SIG-M5 treated with dmso at 0.1 percent for 504 hours (cell line): ENCODE measurements around the gene PCDHGA2.
"Not testable (repeated sequence)": the region's sequence is repeated elsewhere in the genome, so short reads cannot be mapped to it uniquely, and the experiment has no call there.

Source experiments
- DNase-seq: peaks from one replicate; lab custom pipeline; 2025; ENCODE audit not compliant: unreplicated experiment; lab: John Stamatoyannopoulos, UW

Gene PCDHGA2

DNA sequence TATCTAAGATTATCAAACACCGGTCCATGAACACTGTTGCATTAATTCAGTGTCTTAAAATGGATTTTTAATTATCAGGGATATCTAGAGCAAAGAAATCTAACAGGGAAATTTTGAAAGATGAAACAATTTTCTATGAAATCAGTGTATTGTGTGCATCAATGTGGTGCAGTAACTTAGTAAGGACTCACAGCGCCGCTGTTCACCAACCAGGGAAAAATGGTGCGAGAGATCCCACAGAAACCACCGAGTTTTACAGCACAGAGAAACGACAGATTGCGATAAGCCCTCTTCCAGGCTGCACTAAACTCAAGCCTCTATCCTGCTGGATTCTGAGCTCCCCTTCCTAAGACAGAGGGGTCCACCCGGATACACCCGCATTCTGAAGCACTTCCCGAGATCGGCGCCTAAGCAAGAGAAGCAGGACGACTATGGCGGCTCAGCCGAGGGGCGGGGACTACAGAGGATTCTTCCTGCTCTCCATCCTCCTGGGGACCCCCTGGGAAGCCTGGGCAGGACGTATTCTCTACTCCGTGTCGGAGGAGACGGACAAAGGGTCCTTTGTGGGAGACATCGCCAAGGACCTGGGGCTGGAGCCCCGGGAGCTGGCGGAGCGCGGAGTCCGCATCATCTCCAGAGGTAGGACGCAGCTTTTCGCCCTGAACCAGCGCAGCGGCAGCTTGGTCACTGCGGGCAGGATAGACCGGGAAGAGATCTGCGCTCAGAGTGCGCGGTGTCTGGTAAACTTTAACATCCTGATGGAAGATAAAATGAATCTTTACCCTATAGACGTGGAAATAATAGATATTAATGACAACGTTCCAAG lies 44.1 kb downstream of the PCDHGA2 start, which contains the start of gene PCDHGA7:
Gene PCDHGA7, plus strand, starts transcription at position 274 of the 826 bp plus-strand sequence. Its CDS starts 158 bp downstream, at position 432.
- no peak for DNase-seq

DNA sequence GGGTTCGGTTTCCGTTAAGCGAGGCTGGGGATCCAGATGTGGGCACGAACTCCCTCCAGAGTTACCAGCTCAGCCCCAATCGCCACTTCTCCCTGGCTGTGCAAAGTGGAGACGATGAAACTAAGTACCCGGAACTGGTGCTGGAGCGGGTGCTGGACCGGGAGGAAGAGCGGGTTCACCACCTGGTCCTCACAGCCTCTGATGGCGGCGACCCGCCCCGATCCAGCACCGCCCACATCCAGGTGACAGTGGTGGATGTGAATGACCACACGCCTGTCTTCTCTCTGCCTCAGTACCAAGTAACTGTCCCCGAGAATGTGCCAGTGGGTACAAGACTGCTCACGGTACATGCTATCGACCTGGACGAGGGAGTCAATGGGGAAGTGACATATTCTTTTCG lies 44.8 kb downstream of the PCDHGA2 start:
- DNase-seq = no peak

DNA sequence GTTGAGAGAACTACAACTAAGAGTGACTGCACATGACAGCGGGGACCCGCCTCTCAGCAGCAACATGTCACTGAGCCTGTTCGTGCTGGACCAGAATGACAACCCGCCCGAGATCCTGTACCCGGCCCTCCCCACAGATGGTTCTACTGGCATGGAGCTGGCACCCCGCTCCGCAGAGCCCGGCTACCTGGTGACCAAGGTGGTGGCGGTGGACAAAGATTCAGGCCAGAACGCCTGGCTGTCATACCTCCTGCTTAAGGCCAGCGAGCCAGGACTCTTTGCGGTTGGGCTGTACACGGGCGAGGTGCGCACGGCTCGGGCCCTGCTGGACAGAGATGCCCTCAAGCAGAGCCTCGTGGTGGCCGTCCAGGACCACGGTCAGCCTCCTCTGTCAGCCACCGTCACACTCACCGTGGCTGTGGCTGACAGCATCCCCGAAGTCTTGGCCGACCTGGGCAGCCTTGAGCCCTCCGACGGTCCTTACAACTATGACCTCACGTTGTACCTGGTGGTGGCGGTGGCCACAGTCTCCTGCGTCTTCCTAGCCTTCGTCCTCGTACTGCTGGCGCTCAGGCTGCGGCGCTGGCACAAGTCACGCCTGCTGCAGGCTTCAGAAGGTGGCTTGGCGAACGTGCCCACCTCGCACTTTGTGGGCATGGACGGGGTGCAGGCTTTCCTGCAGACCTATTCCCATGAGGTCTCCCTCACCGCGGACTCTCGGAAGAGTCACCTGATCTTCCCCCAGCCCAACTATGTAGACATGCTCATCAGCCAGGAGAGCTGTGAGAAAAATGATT lies 46.1 kb downstream of the PCDHGA2 start:
- DNase-seq = no peak

DNA sequence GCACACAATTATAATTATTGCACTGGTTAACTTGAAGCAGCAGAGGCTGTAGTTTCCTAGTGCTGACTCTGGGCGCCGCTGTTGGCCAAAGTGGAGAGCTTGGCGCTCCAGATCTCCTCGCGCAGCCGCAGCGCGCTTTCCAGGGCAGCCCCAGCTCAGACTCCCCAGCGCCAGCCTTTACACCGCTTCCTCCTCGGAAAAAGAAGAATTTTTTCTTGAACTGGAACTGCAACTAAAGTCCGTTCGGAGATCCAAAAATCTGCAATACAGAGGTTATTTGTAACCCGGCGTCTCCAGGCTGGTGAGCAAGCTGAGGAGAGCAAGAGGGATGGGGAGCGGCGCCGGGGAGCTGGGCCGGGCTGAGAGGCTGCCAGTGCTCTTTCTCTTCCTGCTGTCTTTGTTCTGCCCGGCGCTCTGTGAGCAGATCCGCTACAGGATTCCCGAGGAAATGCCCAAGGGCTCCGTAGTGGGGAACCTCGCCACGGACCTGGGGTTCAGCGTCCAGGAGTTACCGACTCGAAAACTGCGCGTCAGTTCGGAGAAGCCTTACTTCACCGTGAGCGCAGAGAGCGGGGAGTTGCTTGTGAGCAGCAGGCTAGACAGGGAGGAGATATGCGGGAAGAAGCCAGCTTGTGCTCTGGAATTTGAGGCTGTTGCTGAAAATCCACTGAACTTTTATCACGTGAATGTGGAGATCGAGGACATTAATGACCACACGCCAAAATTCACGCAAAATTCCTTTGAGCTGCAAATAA lies 49.2 kb downstream of the PCDHGA2 start, which contains the start of gene PCDHGB4:
Gene PCDHGB4, plus strand, starts transcription at position 142 of the 755 bp plus-strand sequence. Its CDS starts 187 bp downstream, at position 329.
- DNase-seq = not testable (repeated sequence)

DNA sequence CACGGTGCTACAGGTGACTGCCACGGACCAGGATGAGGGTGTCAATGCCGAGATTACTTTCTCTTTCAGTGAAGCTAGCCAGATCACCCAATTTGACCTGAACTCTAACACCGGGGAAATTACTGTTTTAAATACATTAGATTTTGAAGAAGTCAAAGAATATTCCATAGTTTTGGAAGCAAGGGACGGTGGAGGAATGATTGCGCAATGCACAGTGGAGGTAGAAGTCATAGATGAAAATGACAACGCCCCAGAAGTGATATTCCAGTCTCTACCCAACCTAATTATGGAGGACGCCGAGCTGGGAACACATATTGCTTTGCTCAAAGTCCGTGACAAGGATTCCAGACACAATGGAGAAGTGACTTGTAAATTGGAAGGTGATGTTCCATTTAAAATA lies 50.1 kb downstream of the PCDHGA2 start:
- no peak for DNase-seq

DNA sequence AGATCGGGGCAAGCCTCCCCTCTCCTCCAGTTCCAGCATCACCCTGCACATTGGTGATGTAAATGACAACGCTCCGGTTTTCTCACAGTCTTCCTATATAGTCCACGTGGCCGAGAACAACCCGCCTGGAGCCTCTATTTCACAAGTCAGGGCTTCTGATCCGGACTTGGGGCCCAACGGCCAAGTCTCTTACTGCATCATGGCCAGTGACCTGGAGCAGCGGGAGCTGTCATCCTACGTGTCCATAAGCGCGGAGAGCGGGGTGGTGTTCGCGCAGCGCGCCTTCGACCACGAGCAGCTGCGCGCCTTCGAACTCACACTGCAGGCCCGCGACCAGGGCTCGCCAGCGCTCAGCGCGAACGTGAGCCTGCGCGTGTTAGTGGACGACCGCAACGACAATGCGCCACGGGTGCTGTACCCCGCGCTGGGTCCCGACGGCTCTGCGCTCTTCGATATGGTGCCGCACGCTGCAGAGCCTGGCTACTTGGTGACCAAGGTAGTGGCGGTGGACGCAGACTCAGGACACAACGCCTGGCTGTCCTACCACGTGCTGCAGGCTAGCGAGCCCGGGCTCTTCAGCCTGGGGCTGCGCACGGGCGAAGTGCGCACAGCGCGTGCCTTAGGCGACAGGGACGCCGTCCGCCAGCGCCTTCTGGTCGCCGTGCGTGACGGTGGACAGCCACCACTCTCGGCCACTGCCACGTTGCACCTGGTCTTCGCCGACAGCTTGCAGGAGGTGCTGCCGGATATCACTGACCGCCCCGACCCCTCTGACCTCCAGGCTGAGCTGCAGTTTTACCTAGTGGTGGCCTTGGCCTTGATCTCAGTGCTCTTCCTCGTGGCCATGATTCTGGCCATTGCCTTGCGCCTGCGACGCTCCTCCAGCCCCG lies 50.8 kb downstream of the PCDHGA2 start:
- no peak for DNase-seq

DNA sequence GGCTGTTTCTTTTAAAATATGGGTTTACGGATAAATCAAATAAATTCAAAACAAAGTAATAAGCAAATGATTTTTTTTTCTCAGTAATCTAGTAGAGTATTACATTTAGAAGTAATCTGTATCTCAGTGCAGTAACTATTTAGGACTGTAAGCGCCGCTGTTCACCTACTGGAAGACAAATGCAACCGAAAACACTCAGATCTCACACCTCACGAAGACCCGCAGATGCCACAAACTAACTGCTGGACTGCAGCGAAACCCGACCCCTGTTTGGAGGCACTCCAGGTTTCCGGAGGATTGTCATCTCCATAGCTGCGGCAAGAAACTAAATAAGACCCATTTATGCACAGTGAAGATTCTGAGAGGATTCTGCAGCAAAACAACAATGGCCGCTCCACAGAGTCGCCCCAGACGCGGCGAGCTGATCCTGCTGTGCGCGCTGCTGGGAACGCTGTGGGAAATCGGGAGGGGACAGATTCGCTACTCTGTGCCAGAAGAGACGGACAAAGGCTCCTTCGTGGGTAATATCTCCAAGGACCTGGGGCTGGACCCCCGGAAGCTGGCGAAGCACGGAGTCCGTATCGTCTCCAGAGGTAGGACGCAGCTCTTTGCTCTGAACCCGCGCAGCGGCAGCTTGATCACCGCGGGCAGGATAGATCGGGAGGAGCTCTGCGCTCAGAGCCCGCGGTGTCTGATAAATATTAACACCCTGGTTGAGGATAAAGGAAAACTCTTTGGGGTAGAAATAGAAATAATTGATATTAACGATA lies 54.1 kb downstream of the PCDHGA2 start, which contains the start of gene PCDHGA8:
Gene PCDHGA8, plus strand, starts transcription at position 205 of the 770 bp plus-strand sequence. Its CDS starts 181 bp downstream, at position 386.
- no peak for DNase-seq
